GM18505 (cell line): Measurements from ENCODE around the gene PSTPIP2.
A peak's percentile ranks its signal among the peaks of the same experiment; 100 is the strongest.
"Not testable (repeated sequence)": the region's sequence is repeated elsewhere in the genome, so short reads cannot be mapped to it uniquely, and the experiment has no call there.

Experiments
- ATAC-seq: cut with Tn5 transposase; IDR thresholded peaks from one replicate; pipeline ENCODE4 v1.9.1; 2021; ENCODE audit not compliant: unreplicated experiment
- POLR2A ChIP-seq: IDR thresholded peaks from 4 replicates; pipeline ENCODE4 v1.6.1; 2011; ENCODE audit warnings: borderline replicate concordance; ENCODE audit not compliant: insufficient read depth, insufficient read length; ENCODE audit errors: extremely low read depth

PSTPIP2 gene

GRCh38 chr18:45967007-45967706 is 104.9 kb downstream of the PSTPIP2 start, which contains the start of gene EPG5:
Gene EPG5, minus strand, starts transcription at chr18:45967329. Its CDS starts 90 bp downstream, at chr18:45967239.
- TF ChIP-seq POLR2A, result peak; percentile 76
- ATAC-seq, result peak; percentile 94

GRCh38 chr18:45964913-45965312 is 107.1 kb downstream of the PSTPIP2 start:
- ATAC-seq, result not testable (repeated sequence)

- TF ChIP-seq POLR2A, result no peak
- no peak for ATAC-seq
Measured at GRCh38 chr18:45962866-45963265, 109.2 kb downstream of the PSTPIP2 start.

- ATAC-seq, result no peak
- TF ChIP-seq POLR2A, result no peak
Measured at GRCh38 chr18:45962461-45962860, 109.6 kb downstream of the PSTPIP2 start.

GRCh38 chr18:45959484-45959883 is 112.6 kb downstream of the PSTPIP2 start:
- not testable (repeated sequence) for ATAC-seq

GRCh38 chr18:45958730-45959129 is 113.3 kb downstream of the PSTPIP2 start:
- no peak for TF ChIP-seq POLR2A
- ATAC-seq, result no peak

GRCh38 chr18:45958027-45958426 is 114.0 kb downstream of the PSTPIP2 start:
- ATAC-seq, result no peak
- no peak for TF ChIP-seq POLR2A

- no peak for TF ChIP-seq POLR2A
Measured at GRCh38 chr18:45957100-45957499, 115.0 kb downstream of the PSTPIP2 start.

GRCh38 chr18:45954070-45954934 is 117.8 kb downstream of the PSTPIP2 start:
- no peak for TF ChIP-seq POLR2A
- ATAC-seq, result no peak

More at GRCh38 chr18:45957100-45957499, 115.0 kb downstream of the PSTPIP2 start:
- ATAC-seq, result no peak

- ATAC-seq, result no peak
- TF ChIP-seq POLR2A, result no peak
Measured at GRCh38 chr18:45951016-45951714, 120.9 kb downstream of the PSTPIP2 start.

- no peak for ATAC-seq
- TF ChIP-seq POLR2A, result no peak
Measured at GRCh38 chr18:45945669-45946068, 126.4 kb downstream of the PSTPIP2 start.

- TF ChIP-seq POLR2A, result no peak
- ATAC-seq, result no peak
Measured at GRCh38 chr18:45940724-45941123, 131.3 kb downstream of the PSTPIP2 start.

- TF ChIP-seq POLR2A, result no peak
- no peak for ATAC-seq
Measured at GRCh38 chr18:45939236-45939635, 132.8 kb downstream of the PSTPIP2 start.
